ENCODE measurements around the gene ZNF785. TPM values are rescaled to one million over a fixed set of nuclear protein-coding genes. Genes with fewer than 3 reads are reported as not detected.
A peak's percentile ranks its signal among the peaks of the same experiment; 100 is the strongest.

ZNF785 gene
- total RNA-seq, 4 donors from 2014 or later = 0.70 to 3.2 (median 1.0) TPM

GRCh38 chr16:30588651-30589050, 3.2 kb upstream of the ZNF785 start:
- Histone ChIP-seq H3K36me3 (no peaks in the 10 kb centered on the region), H3K27me3 (no peaks in the 10 kb centered on the region), H3K4me3 (no peak overlapping the region), H3K27ac (no peak overlapping the region), H3K9me3 (no peaks in the 10 kb centered on the region), H3K4me1 (peaks cover 14% of the 10 kb centered on the region in 2 donors)
- in situ Hi-C loops (cut with MboI; ENCODE audit: low sequenced_read_pairs in 4 of 4) (no loop called here), intact Hi-C loops (cut with DNase I; ENCODE audit: low total_unique reads) (no loop called here)
- ATAC-seq (no peak), DNase-seq (no peak)
- no peak for TF ChIP-seq POLR2A (IDR thresholded peaks at IDR 0.05)

DNA sequence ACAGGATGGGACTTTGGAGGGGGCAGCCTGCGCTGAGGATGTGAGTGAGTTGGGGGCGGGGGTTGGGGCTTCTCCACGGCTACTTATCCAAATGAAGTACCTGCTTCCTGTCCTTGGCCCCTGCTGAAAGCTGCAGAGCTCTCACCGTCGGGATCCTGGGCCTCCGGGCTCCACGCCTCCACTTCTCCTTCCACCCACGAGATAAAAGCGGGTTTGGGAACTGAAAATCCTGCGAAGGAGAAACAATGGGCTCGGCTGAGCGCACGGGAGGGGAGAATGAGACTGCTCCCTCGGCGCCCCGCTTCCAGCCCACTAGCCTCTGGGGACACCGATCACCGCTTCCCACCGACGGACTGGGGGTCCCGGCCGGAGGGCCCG, 486 bp downstream of the ZNF785 start:
- no peaks in the 10 kb centered on the region for H3K27me3 ChIP-seq
- H3K9me3 ChIP-seq = no peaks in the 10 kb centered on the region
- intact Hi-C loops (cut with DNase I; ENCODE audit: low total_unique reads) = loop anchor here (1.0 to 2.0 kb wide), 8 partner anchors 13 to 66 kb away; partner anchors contain the start of genes PRR14, ZNF689, ZNF764 and ZNF768
- peaks cover 0 to 25% of the 10 kb centered on the region in 2 donors for H3K36me3 ChIP-seq
- TF ChIP-seq CTCF (IDR thresholded peaks at IDR 0.05 in 4 of 5, conservative IDR thresholded peaks at IDR 0.05 in 1 of 5) = no peak
- peak in 1 of 2 donors; percentile 8 for ATAC-seq
- in situ Hi-C loops (cut with MboI; ENCODE audit: low sequenced_read_pairs in 4 of 4) = no loop called here
- peak overlapping the region; percentile 90 to 97 (median 94) for H3K27ac ChIP-seq
- no peak for DNase-seq
- H3K4me3 ChIP-seq = peak overlapping the region; percentile 80 to 93 (median 90)
- peaks cover 14% of the 10 kb centered on the region in 2 donors for H3K4me1 ChIP-seq

GRCh38 chr16:30582611-30583340, 2.7 kb downstream of the ZNF785 start:
- ATAC-seq = no peak
- in situ Hi-C loops (cut with MboI; ENCODE audit: low sequenced_read_pairs in 4 of 4) = no loop called here
- H3K4me3 ChIP-seq = no peak overlapping the region
- no peaks in the 10 kb centered on the region for H3K9me3 ChIP-seq
- intact Hi-C loops (cut with DNase I; ENCODE audit: low total_unique reads) = no loop called here
- no peak overlapping the region for H3K27ac ChIP-seq
- no peak for DNase-seq
- H3K27me3 ChIP-seq = no peaks in the 10 kb centered on the region
- peaks cover 14% of the 10 kb centered on the region in 2 donors for H3K4me1 ChIP-seq
- TF ChIP-seq CTCF (IDR thresholded peaks at IDR 0.05 in 4 of 5, conservative IDR thresholded peaks at IDR 0.05 in 1 of 5) (no peak), POLR2A (IDR thresholded peaks at IDR 0.05) (no peak)
- H3K36me3 ChIP-seq = peaks cover 0 to 37% of the 10 kb centered on the region in 2 donors

DNA sequence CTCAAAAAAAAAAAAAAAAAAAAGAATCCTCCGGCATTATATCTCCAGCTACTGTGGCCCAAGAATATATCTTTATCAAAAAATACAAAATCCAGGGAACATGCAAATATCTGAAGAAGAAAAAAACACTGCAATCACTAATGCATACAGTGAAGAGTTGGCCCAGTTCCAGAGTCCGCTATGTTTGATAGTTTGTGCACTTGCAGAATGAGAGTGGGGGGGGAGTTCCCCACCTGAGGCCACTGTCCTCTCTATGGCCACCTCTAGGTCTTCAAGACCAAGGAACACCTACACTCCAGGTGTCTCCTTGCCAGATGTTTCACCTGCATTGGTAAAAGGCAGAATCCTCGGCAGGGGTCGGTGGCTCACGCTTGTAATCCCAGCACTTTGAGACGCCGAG, 4.0 kb downstream of the ZNF785 start:
- no peak overlapping the region for H3K27ac ChIP-seq
- no peak for TF ChIP-seq CTCF (IDR thresholded peaks at IDR 0.05 in 4 of 5, conservative IDR thresholded peaks at IDR 0.05 in 1 of 5)
- TF ChIP-seq POLR2A (IDR thresholded peaks at IDR 0.05) = no peak
- intact Hi-C loops (cut with DNase I; ENCODE audit: low total_unique reads) = loop anchor here (1.0 kb wide), 1 partner anchor 9 kb away; no protein-coding TSS in a partner anchor
- H3K36me3 ChIP-seq = peaks cover 0 to 37% of the 10 kb centered on the region in 2 donors
- DNase-seq (no peak), ATAC-seq (no peak)
- H3K27me3 ChIP-seq = no peaks in the 10 kb centered on the region
- no peak overlapping the region for H3K4me3 ChIP-seq
- in situ Hi-C loops (cut with MboI; ENCODE audit: low sequenced_read_pairs in 4 of 4) = no loop called here
- H3K9me3 ChIP-seq = no peaks in the 10 kb centered on the region
- H3K4me1 ChIP-seq = peaks cover 14% of the 10 kb centered on the region in 2 donors

DNA sequence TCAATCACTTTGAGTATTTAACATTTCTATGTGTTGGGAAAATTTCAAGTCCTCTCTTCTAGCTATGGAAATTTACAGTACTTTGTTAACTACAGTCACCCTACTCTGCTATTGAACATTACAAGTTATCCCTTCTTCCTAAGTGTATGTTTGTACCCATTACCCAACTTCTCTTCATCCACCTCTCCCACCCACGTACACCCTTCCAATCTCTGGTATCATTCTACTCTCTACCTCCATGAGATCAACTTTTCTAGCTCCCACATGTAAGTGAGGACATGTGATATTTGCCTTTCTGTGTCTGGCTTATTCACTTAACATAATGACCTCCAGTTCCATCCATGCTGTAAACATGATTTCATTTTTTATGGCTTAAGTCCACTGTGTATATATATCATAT, 10.8 kb downstream of the ZNF785 start:
- in situ Hi-C loops (cut with MboI; ENCODE audit: low sequenced_read_pairs in 4 of 4) = loop anchor here in 2 of 4 donors (5.0 to 10.0 kb wide), 2 partner anchors 60 to 78 kb away; partner anchors contain the start of gene PRR14 (in 1 of the 2)
- TF ChIP-seq CTCF (IDR thresholded peaks at IDR 0.05 in 4 of 5, conservative IDR thresholded peaks at IDR 0.05 in 1 of 5) (no peak), POLR2A (IDR thresholded peaks at IDR 0.05) (no peak)
- DNase-seq (no peak), ATAC-seq (no peak)
- Histone ChIP-seq H3K36me3 (peaks cover 0 to 12% of the 10 kb centered on the region in 2 donors), H3K4me1 (peaks cover 21 to 24% of the 10 kb centered on the region in 2 donors), H3K27me3 (no peaks in the 10 kb centered on the region), H3K9me3 (no peaks in the 10 kb centered on the region), H3K27ac (no peak overlapping the region), H3K4me3 (no peak overlapping the region)
- intact Hi-C loops (cut with DNase I; ENCODE audit: low total_unique reads) = loop anchor here (5.0 kb wide), 1 partner anchor 33 kb away; no protein-coding TSS in a partner anchor
